Measurements from ENCODE around the gene ALOX5AP.

The ALOX5AP gene

DNA sequence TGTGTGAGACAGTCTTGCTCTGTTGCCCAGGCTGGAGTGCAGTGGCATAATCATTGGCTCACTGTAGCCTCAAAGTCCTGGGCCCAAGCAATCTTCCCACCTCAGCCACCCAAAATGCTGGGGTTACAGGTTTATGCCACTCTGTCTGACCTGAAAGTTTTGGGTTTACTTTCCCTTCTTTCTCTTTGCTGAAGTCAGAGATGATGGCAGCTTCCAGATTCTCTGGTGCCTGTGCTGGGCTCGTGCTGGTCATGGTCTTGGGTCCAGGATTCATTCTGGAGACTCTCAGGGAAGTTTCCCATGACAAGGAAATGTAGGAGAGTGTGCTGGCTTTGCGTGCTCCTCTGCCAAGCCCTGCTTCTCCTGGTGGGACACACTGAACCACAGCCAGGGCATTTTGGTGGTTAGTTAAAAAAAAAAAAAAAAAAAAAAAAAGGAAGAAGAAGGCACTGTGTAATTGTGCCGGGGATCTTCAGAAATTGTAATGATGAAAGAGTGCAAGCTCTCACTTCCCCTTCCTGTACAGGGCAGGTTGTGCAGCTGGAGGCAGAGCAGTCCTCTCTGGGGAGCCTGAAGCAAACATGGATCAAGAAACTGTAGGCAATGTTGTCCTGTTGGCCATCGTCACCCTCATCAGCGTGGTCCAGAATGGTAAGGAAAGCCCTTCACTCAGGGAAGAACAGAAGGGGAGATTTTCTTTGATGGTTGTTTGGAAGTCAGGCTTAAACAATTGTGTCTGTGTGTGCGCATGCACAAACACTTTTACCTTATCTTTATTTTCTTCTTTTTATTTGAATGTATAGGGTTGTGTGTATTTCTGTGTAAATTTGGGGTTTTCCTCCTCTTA, at the start of gene ALOX5AP:
Gene ALOX5AP, plus strand, starts transcription at position 519 of the 847 bp plus-strand sequence. Its CDS starts 63 bp downstream, at position 582.
- DNase-seq, result no peak

DNA sequence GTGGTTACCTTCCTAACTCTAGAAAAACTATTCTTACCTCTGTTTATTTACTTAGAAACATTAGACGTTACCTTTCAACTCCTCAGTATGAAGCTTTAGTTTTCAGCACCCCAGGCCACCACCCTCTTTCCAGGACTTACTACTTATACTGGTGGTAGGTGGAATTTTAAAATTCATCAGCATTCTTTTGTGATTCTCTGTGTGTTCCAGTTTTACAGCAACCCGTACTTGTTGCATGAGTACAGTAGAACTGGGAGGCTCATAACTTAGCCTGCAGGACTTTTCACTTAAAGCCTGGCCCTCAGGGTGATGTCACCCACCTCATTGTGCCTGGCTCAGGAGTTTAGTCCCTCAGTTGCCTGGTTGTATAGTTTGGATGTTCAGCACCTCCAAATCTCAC, 49.4 kb upstream of the ALOX5AP start:
- DNase-seq, result no peak

DNA sequence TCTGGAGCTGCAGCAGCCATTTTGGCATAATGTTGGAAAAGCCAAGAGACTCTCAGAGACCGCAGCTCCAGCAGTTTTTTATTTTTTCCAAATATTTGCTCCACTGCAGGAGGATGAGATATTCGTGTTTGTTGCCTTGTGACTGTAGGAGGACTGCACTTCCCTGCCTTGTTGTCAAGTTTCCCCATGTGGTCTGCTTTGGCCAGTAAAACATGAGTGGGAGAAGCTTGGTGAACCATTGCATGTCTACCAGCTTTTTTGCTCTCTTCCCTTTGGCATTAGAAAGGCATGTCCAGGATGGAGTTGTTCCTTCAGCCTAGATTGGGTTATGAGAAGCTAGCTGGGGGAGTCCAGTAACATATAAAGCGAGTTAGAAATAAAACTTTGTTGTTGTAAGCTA, 47.7 kb upstream of the ALOX5AP start:
- DNase-seq, result no peak

DNA sequence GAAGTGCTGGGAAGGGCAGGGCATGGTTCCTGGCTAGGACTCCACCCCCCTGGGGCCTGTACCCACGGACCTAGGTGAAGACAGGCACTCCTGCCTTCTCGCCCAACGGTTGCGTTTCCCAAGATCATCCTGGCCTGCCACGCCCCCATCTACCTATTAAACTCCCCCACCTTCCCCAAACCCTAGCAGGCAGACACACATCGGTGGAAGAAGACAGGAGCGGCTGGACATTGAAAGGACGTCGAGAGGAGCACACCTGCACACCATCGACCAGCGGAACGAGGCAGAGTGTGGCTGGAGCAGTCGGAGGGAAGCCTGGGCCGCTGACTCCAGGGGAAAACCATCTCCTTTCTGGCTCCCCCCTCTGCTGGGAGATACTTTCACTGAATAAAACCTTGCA, 45.6 kb upstream of the ALOX5AP start:
- no peak for DNase-seq

DNA sequence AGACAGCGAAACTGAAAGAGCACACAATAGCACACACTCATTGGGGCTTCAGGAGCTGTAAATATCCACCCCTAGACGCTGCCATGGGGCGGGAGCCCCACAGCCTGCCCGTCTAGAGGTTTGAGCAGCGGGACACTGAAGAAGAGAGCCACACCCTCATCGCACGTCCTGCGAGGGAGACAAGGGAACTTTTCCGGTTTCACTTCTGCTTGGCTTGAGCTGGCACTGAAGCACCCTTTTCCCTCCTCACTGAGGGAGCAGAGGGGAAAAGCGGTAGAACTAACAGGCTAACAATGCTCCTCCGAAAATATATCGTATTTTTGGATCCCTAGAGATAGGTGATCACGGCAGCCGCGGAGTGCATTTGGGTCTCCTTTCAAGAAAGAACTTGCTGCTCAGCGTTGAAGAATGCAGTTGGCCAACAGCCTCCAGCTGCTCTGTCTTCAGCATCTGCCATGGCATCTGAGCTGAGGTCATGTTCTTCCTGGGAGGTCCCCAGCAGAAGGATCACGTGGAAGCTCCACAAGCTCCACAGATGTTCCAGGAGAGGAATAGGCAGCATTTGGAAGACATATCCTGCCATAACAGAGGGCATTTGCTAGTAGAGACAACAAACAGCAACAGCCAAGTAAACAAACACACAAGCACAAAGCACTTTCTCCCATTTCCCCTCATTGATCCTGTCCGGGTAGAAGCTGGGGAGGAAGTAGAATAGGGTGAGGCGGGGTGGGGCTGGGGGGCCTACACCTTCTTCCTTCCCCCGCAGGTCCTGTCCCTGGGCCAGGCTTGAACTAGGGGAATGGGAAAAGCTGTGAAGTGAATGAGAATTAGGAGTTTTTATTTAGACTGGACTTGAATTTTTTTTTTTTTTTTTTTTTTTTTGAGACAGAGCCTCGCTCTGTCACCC, 44.8 kb upstream of the ALOX5AP start:
- no peak for DNase-seq

DNA sequence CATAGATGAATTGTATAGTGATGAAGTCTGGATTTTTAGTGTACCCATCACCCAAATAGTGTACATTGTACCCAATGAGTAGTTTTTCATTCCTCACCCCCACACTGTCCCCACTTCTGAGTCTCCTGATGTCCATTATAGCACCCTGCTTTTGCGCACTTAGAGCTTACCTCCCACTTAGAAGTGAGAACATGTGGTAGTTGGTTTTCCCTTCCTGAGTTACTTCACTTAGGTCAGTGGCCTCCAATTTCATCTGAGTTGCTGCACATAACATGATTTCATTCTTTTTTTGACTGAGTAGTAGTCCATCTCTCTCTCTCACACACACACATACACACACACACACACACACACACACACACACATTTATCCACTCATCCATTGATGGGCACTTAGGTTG, 43.2 kb upstream of the ALOX5AP start:
- DNase-seq, result no peak

DNA sequence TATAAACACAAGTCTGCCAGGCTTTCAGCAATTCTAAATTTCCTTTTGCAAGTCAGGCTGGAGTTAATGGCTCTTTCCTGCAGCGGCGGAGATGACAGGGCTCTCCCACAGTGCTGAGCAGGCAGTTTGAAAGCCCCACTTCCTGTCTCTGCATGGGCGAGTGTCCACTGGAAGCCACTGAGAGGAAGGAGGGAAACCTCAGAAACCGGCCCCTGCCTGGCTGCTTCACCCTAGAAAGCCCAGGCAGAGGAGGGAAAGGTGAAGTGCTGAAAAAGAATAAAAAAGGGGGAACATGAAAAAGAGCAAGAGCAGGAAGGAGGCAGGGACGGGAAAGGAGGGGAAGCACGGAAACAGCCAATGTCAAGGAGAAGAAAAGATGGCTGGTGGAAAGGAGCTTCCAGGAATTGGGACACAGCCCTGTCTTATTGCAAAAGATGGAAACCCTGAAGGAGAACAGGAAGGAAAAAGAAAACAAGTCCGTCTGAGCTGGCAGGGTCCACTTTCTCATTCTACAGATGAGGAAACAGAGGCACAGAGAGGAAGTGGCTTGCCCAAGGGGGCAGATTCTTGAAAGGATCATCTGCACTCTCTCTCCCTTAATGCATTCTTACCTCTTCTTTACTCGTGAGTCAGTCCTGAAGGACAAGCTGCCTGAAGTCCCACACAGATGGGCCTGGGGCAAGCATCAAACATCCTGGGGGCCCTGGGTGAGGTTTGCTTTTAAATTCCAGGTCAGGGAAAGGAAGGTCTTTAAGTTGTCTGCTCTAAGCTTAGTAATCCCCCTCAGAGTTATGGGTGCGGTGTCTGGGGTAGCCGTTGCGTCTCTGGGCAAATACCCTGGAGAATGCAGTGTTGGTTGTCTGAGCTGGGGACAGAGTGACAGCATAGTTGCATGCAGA, 38.8 kb upstream of the ALOX5AP start:
- no peak for DNase-seq

DNA sequence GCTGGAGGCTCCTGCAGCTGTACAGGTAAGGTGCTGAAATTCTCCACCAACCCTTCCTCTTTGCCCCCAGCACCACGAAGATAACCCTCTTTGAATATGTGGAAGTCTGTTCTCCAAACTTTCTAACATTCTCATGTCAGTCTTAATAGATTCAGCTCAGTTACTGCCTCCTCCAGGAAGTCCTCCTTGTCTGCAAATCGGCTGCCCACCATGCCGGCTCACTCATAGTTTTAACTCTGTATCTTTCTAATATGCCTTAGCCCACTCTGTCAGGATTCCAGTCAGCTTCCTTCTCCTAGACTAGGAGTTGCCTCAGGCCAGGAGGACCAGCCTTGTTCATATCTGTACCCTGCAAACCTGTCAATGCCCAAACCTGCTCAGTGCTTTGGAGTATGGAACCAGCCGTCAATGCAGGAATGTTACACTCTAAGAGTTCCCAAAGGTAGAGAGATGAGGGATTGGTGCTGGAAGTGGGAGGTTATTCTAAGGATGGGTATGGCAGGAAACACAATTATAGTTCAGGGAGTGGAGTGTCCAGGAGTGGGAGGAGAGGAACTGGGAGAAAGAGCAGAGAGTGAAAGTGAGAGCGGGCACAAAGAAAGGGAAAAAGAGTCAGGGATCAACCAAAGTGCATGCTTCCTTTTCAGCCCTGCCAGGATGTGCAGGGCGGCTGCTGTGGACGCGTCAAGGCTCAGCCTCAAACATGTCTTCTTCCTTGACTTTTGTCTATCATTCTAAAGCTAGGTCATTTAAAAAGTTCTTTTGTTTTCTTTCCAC, 38.0 kb upstream of the ALOX5AP start:
- no peak for DNase-seq

DNA sequence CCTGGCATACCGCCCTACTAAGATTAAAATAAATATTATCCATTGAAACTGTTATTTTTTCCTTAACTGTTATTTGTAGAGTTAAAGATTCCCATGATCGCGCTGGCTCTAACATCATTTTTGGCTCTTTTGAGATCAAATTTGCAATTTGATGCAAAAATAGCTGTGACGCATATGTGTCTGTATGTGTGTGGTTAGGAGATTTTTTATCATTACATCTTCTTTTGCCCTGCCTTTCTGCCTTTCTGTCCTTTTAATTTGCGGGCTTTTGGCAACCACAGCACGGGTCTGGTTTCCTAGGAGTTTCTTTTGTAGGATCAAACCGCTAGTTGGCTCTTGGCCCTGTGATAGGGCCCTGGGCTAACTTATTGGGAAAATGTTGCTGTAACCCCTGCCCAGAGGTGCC, 37.3 kb upstream of the ALOX5AP start:
- no peak for DNase-seq

DNA sequence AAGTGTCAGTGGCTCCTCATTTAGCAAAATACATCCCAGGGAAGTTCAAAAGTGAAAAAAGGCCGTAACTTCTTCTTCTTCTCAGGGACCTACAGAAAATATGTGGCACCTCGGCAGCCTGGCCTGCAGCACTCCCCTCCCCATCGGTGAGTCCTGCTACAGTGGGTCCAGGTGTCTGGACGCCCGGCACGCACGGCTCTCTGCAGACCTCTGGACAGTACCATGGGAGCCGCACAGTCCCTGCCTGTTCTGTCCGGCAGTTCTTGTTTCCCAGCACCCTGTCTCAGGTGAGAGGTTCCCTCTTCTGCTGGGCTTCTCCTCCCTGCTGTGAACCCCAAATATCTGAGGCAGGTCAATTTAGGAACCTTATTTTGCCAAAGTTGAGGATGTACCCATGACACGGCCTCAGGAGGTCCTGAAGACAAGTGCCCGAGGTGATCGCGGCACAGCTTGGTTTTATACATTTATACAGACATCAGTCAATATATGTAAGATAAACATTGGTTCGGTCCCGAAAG, 36.8 kb upstream of the ALOX5AP start:
- DNase-seq, result no peak

DNA sequence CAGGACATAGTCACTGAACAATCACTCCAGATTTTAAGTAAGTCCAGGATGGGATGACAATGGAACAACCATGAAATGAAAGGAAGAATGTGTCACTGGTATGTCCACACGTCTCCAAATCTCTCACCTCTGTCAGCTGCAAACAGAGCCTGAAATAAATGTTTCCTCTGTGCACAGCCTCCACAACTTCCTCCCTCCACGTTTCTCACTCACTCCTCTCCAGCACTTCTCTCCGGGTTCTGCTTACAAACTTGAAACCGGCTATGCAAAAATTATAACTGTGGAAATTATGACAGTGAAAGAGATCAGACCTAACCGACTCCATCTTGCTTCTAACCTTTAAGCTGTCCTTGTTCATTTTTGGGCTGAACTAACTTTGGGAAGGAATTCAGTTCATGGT, 35.0 kb upstream of the ALOX5AP start:
- DNase-seq, result no peak

DNA sequence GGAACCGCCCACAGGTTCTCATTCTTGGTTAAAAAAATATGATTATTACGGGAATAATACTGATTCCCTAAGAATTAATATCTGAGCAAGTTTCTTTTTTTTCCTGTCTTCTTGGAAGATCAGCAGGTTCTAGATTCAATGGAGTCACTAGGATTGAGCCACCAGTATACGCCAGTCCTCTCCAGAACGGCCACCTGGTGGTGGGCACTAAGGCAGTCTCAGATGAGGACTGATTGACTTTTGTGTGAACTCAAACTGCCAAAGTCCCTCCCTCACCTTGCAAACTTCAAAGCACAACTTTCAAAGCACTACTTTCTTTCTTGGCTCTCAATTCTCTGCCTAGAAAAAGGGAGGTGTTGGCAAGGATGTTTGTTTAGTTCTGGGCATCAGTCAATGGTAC, 33.3 kb upstream of the ALOX5AP start:
- no peak for DNase-seq

DNA sequence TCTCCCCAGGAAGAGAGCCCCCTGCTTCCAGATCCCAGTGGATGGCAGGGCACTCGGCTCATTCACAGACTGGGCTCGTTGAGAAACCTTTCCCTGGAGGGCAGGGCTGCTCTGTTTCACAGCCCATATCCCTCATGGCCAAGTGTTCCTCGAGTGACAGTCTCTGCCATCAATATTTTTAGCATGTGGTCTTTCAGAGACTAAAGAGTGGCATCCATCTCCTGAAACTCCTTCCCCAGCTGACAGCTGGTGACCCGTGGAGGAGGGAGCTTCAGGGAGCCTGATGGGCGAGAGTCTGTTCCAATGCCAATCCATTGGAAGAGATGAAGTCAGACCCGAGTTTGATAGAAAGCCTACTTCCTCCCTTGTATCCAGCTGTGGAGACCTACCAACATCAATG, 30.7 kb upstream of the ALOX5AP start:
- DNase-seq, result no peak

DNA sequence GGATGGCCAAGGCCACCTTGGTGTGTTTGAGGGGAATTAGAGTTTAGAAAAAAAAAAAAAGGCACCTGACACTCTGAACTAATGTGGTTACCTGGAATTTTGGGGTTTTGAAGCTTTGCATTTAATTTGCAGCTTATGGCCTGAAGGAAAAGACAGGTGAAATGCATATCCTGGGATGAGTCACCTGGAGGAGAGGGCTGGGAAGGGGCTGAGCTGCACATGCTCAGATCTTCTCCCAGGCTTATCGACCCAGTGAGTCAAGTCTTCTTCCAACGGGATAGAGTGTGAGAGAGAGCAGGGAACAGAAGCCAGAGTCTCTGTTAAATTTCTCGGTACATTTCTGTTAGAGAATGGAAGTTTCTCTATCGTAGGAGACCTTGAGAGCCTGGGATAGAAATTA, 29.7 kb upstream of the ALOX5AP start:
- DNase-seq, result no peak

DNA sequence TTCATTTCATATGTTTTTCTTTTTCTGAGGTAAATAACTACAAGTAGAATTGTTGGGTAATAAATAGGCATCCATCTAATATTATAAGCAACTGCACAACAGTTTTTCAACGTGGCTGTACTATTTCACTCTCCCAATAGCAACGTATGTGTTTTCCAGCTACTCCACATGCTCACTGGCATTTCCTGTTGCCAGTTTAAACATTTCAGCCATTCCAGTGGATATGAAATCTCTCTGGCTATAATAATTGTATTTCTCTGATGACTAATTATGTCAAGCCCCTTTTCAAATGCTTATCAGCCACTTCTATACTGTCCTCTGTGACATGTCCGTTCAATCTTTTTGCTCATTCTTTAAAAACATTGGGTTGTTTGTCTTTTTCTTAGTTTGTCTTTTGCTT, 26.8 kb upstream of the ALOX5AP start:
- DNase-seq, result no peak

DNA sequence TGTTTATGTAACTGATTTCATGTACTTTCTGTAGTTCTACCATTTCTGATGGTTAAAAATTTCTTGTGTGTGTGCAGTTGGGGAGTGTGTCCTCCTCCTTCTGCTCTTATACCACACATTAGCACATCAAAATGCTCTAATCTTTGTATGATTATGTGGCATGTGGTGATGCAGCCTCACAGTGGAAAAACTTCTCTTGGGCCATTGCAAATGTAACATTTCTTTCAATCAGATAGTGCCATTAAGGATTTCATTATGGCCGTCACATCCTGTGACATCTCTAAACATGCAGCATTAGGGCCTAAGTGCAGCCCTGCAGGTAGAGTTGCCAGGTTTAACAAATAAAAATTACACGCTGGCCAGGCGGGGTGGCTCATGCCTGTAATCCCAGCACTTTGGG, 24.9 kb upstream of the ALOX5AP start:
- no peak for DNase-seq

DNA sequence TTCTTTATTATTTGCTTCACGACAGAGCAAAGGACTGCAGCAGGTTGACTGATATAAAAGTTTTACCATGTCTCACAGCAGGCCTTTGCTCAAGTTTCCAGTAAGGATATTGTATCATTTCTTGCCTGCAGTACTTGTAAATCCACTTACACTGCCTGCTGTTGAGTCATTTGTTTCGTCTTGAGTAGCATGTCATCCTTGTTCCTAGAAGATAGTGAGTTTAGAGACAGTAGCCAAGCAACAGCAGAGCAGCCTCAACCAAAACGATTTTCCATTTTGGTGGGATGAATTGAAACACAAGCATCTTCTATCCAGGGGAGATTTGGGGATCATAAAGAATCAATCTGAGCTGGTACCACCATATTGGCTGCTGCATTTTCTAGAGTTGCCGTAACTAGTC, 24.0 kb upstream of the ALOX5AP start:
- DNase-seq, result no peak

DNA sequence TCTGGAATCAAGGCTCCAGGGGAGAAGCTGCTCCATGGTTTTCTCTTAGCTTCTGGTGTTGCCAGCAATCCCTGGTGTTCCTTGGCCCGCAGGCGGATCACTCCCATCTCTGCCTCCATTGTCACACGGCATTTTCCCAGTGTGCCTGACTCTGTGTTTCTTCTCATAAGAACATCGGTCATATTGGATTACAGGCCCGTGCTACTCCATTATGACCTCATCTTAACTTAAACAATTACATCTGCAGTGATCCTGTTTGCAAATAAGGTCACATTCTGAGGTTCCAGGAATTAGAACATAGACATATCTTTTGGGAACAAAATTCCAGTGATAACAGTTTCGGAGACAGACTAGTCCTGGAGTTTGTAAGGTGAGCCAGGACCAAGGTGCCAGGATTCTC, 23.5 kb upstream of the ALOX5AP start:
- DNase-seq, result no peak

DNA sequence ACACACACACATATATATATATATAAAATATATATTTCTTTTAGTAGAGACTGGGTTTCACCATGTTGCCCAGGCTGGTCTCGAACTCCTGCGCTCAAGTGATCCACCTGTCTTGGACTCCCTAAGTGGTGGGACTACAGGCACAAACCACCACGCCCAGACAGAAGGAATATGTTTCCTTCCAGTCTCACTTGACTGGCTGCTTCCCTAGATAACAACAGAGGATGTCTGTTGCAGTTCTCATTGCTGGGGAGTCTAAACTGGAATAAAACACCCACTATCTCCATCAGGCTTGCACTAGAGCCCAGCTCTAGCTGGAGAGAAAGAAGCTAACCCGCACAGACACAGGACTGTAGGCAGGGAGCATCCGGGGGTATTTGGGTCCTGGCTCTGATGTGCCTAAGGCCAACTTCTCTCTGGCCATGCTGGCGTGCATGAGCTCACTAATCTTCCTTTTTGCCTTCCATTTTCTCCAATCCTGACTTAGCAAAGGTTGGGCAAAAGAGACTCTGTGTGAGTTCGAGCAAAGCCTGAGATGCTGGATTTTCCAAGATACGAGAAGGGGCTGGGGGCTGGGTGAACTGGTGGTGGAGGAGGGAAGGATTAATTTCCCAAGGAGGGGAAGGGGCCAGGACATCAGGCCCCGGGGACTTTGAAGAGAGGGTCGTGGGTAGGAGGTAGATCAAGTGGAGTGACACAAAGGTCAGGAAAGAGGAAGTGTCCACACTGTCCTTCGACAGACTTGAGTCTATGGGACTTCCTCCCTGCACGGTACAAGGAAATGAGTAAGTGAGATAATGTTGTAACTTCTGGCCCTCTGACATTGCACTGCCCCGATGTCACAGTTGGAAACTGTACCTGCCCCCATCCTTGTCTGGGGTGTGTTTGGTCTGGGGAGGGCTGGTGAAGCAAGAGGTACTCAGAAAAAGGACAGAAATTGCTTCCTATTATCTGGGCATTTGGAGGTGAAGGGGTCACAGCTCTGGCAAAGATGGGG, 22.5 kb upstream of the ALOX5AP start:
- DNase-seq, result no peak

DNA sequence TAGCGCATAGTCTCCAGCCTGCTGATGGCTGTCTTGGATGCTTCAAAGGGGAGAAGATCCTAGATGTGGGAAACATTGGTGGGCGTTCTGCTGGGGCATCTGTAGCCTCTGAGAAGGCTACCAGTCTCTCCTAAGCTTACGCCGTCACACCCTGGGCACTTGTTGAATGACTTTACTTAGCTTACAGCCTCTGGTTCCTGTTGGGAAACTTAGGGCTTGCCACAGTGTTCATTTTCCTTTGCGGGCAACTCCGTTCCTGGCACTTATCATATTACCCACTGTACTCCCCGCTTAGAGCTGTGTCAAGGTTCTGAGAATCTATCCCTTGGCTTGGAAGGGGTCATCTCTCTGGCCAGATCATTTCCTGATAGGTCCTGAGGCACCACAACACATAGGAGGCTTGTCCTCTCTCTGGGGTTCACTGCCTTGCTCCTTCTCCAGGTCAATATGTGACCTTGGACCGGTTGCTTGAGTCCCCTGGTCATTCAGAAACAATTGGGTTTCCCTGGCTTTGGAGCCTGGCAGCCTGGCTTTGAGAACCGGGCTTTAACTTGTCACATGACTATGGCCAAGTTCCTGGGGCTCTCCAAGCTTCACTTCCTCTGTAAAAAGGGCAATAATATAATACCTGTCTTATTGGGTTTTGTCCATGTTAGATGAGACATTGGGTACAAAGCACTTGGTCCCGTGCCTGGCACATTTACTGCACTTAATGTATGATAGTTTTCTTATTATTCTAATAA, 20.5 kb upstream of the ALOX5AP start:
- DNase-seq, result no peak

Data from COR-L47 (cell line).